Cardiac fibroblast (primary cell): ENCODE data around the gene MARCHF10.
A peak's percentile ranks its signal among the peaks of the same experiment; 100 is the strongest.

ENCODE experiments used
- DNase-seq, 2 donors: peaks; one replicate each; pipeline versions ENCODE4 v3.0.0 to v3.0.0-alpha.2; 2010; ENCODE audit warnings: low read depth in 2 of 2
- H3K4me3 ChIP-seq, 2 donors: replicated peaks in 1 of 2; 1 replicate in 1 of 2; 2 replicates in 1 of 2; pipeline ENCODE4 v1.5.1; 2011; ENCODE audit warnings: low read depth in 2 of 2, low read length in 2 of 2, mild to moderate bottlenecking in 2 of 2, moderate library complexity in 1 of 2
- TF ChIP-seq, protein P1 (sequence below): IDR thresholded peaks from one replicate; pipeline ENCODE4 v1.5.1; 2011; ENCODE audit warnings: low read depth, mild to moderate bottlenecking, low read length, inconsistent platforms

The MARCHF10 gene

DNA sequence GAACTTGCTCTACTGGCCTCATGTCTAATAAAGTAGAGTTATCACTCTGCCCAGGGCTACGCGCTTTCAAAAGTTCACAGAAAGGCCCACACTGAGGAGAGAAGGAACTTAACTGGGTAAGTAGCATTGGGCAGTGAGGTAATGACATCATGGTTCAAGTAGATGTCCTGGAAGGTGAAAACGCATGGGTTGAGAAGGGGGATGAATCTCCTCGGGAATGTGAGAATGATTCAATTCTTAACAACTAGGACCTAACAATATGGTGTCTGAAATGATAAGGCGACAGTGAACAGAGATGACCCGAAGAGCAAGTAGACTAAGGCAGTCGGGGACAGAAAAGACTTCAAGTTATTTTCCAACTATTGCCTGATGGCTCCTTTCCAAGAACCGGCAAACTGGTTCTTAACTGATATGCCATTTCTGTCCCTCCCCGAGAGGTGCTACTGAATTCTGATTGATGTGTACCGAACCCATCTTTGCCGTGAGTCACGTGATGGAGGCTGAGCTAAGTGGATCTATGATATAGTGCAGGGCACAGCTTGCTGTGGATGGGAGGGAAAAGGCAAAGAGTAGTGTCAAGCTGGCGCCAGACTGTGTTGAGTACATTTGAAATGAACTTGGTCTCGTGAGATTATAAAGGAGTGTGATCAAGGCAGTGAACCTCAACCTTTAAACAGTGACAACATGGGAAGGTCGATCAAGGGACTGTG lies 44.1 kb downstream of the MARCHF10 start:
- H3K4me3 ChIP-seq = no peak overlapping the region
- no peak for DNase-seq
- TF ChIP-seq, protein P1, sequence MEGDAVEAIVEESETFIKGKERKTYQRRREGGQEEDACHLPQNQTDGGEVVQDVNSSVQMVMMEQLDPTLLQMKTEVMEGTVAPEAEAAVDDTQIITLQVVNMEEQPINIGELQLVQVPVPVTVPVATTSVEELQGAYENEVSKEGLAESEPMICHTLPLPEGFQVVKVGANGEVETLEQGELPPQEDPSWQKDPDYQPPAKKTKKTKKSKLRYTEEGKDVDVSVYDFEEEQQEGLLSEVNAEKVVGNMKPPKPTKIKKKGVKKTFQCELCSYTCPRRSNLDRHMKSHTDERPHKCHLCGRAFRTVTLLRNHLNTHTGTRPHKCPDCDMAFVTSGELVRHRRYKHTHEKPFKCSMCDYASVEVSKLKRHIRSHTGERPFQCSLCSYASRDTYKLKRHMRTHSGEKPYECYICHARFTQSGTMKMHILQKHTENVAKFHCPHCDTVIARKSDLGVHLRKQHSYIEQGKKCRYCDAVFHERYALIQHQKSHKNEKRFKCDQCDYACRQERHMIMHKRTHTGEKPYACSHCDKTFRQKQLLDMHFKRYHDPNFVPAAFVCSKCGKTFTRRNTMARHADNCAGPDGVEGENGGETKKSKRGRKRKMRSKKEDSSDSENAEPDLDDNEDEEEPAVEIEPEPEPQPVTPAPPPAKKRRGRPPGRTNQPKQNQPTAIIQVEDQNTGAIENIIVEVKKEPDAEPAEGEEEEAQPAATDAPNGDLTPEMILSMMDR = no peak

DNA sequence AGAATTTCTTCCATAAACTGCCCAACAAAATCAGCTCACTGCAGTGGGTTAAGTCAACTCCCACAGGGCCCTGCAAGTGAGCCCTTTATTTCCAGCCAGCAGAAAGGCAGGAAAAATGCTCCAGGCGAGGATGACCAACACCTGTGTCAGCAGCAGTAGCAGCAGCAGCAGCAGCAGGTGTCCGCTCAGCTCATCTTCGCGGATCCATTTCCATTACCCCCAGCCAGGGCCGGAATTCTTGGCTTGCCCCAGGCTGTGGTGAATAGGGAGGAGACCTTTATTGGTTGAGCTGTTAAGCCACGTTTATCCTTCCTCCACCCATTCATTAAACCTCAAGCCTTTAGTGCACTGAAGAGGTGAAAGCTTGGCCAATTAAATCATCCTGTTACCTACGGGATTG lies 46.2 kb downstream of the MARCHF10 start:
- H3K4me3 ChIP-seq = no peak overlapping the region
- TF ChIP-seq, protein P1 = no peak
- no peak for DNase-seq

DNA sequence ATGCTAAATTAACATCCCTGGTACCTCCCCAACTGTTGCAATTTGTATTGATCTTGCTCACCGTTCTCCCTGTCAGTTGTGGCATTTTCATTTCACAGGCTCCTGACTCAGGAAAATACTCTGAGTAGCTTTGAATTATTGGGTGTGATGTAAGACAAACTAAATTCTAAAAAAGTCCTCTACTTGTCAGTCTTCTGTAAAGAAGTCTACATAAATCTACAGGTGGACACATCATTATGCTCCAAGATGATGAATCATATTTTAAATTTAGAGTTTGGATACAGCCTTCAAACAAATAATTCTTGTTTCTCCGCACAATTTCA lies 47.2 kb downstream of the MARCHF10 start:
- TF ChIP-seq, protein P1 = no peak
- no peak for DNase-seq
- no peak overlapping the region for H3K4me3 ChIP-seq

DNA sequence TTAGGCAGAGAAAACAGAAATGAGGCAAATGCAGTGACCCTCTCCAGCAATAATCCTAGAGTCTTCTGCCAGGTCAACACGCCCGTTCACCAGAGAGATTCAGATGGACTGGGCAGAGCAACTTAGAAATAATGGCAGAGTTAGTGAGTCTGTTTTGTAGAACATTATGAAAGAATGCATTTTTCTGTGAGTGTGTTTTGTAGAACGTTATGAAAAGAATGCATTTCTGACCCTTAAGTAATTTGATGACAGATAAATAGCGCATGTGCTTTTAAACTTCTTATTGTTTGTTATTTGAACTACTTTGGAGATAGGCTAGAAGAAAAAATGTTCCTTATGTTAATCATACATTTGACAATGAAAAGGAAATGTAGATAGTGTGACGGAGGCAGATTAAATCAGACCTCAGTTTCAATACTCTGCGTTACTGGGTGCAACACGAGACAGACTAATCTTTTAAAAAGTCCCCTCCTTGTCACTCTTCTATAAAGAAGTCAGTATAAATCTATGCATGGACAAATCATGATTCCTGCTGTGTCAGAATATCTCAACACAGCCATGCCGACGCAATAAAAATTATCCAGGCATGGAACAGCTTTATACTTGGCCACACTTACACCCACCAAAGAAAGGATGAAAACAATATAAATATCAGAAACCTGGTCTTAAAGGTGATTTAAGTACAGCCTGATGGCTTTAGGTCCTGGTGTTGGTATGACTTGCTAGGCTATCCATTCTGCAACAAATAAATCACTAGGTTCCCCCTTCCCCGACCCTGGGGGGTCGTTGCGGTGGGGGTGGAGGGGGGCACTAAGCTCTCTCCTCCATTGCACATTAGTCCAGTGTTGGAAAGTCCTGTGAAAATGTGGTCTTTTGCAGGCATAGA lies 47.8 kb downstream of the MARCHF10 start:
- peak; percentile 78 to 81 for DNase-seq
- H3K4me3 ChIP-seq = peak overlapping the region in 1 of 2 donors; percentile 7

DNA sequence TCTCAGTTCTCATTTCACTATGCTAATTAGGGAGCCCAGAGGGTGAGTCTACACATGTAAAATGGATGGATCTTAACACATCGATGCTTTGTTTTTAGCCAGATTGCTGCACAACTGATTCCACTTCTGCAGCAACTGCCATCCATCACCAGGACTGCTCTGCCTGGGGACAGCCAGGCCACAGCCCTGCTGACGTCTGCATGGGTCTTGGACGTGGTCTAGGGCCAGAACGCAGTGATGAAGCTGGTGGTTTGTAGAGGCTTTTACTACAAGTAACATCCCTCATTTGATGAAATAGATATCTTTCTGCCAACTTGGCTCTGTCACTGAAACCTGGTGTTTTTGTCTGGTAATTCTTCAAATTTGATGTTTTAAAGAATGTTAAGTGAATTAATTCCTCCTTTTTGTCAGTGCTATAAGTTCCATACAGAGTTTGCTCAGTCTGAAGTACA lies 50.6 kb downstream of the MARCHF10 start:
- TF ChIP-seq, protein P1 = no peak
- H3K4me3 ChIP-seq = no peak overlapping the region
- DNase-seq = peak in 1 of 2 donors; percentile 40

More for the DNA sequence above, 47.8 kb downstream of the MARCHF10 start:
- TF ChIP-seq, protein P1 = no peak

DNA sequence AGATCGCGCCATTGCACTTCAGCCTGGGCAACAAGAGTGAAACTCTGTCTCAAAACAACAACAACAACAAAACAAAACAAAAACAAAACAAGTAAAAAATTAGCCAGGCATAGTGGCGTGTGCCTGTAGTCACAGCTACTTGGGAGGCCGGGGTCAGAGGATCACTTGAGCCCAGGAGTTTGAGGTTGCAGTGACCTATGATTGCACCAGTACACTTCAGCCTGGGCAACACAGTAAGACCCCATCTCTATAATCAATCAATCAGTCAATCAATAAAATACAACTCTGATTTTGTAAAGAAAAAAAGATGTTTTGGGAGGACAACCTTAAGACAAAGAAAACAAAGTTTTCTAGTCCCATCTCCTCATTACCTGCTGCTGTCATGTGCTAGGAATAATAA lies 51.9 kb downstream of the MARCHF10 start:
- TF ChIP-seq, protein P1 = no peak
- no peak for DNase-seq
- no peak overlapping the region for H3K4me3 ChIP-seq
